KBM-7 (cell line): ENCODE data around the gene ZCCHC14.
"Not testable (repeated sequence)": the region's sequence is repeated elsewhere in the genome, so short reads cannot be mapped to it uniquely, and the experiment has no call there.

Experiments
- DNase-seq: peaks from one replicate; pipeline ENCODE4 v3.0.0-alpha.2; 2015
- in situ Hi-C: fragments of 300-500 bp; cut with MboI; formaldehyde crosslinking; loops from 2 replicates; pipeline ENCODE4 v1.14.3; 2020; ENCODE audit warnings: low sequenced_read_pairs, low pct_unique_long_range_greater_than_20kb, mixed read lengths

Gene ZCCHC14

DNA sequence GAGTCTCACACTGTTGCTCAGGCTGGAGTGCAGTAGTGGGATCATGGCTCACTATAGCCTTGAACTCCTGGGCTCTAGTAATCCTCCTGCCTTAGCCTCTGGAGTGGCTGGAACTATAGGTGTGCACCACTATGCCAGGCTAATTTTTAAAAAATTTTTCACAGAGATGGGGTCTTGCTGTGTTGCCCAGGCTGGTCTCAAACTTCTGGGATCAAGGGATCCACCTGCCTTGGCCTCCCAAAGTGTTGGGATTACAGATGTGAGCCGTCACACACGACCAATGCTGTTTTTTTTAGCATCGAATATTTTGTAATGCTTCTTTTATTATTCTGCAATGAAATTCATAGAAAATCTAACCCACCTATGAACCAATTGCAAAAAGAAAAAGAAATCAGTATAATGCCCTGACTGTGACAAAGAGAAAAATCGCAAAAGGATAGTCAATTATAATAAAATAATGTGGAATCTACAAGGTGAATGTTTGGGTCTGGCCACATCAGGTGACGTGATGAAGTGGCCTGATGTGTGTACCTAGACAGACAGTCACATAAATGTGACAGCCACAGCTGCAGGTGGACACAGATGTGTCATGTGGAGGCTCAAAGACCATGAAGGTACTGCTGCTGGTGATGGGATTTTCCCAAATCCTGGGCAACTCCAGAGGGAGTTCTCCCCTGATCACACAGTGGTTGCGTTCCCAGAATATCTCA, 33.6 kb upstream of the ZCCHC14 start:
- in situ Hi-C loops, result no loop called here
- no peak for DNase-seq

GRCh38 chr16:87525352-87525751, 32.5 kb upstream of the ZCCHC14 start:
- in situ Hi-C loops, result no loop called here
- no peak for DNase-seq

DNA sequence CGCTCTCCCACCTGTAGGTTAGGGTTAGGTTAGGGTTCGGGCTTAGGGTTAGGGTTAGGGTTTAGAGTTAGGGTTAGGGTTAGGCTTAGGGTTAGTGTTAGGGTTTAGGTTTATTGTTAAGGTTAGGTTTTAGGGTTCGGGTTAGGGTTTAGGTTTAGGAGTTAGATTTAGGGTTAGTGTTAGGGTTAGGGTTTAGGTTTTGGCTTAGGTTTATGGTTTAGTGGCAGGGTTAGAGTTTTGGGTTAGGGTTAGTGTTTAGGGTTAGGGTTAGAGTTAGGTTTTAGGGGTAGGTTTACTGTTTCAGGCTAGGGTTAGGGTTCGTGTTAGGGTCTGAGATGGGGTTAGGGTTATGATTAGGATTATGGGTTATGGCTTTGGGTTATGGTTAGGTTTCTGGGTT, 31.6 kb upstream of the ZCCHC14 start:
- DNase-seq, result no peak
- in situ Hi-C loops, result no loop called here

DNA sequence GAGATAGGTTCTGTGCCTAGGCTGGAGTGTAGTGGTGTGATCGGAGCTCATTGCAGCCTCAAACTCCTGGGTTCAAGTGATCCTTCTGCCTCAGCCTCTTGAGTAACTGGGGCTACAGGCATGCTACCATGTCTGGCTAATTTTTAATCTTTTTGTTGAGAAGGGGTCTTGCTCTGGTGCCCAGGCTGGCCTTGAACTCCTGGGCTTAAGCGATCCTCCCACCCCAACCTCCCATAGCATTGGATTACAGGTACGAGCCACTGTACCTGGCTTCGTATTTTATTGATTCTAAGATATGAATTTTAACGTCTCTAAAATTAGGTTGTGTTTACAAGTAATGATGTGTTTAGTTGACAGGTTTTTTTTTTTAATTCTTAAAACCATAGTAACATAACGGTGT, 30.8 kb upstream of the ZCCHC14 start:
- in situ Hi-C loops, DNase-seq: not testable (repeated sequence)

DNA sequence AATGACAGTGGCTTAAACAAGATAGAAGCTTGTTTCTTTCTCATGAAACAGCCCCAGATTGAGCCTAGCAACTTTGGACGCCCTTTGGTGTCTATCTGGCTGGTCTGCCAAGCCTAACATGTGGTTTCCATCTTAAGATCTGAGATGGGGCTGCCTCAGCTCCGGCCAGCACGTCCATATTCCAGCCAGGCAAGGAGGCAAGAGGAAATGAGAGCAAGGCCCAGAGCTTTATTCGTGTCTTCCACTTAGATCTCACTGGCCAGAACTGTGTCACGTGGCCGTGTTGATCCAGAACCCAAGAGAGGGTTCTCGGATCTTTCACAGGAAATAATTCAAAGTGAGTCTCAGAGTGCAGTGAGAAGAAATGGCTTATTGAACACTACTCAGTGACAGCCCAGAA, 28.9 kb upstream of the ZCCHC14 start:
- DNase-seq, in situ Hi-C loops: not testable (repeated sequence)

GRCh38 chr16:87519170-87519569, 26.3 kb upstream of the ZCCHC14 start:
- DNase-seq, in situ Hi-C loops: not testable (repeated sequence)

GRCh38 chr16:87518430-87519051, 25.7 kb upstream of the ZCCHC14 start:
- in situ Hi-C loops, DNase-seq: not testable (repeated sequence)

- in situ Hi-C loops, result not testable (repeated sequence)
These were observed 25.0 kb upstream of the ZCCHC14 start for GRCh38 chr16:87517610-87518429.

DNA sequence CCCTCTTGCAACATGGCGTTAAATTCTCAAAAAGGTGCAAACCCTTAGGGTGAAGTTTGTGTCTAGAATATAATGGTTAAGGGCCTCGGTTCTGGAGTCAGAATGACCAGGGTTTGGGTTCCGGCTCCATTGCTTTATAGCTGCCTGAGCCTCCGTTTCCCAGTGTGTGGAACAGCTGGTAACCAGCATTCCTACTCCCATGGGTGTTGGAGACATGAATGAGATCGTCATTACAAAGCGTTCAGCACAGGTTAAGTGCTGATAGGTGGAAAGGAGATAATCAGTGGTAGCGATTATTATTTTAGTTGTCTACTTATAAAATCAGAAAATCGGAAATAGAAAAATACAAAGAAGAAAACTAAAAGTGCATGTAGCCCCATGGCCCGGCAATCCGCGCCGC, 23.5 kb upstream of the ZCCHC14 start:
- no peak for DNase-seq
- in situ Hi-C loops, result no loop called here

More at GRCh38 chr16:87517610-87518429, 25.0 kb upstream of the ZCCHC14 start:
- DNase-seq, result not testable (repeated sequence)

DNA sequence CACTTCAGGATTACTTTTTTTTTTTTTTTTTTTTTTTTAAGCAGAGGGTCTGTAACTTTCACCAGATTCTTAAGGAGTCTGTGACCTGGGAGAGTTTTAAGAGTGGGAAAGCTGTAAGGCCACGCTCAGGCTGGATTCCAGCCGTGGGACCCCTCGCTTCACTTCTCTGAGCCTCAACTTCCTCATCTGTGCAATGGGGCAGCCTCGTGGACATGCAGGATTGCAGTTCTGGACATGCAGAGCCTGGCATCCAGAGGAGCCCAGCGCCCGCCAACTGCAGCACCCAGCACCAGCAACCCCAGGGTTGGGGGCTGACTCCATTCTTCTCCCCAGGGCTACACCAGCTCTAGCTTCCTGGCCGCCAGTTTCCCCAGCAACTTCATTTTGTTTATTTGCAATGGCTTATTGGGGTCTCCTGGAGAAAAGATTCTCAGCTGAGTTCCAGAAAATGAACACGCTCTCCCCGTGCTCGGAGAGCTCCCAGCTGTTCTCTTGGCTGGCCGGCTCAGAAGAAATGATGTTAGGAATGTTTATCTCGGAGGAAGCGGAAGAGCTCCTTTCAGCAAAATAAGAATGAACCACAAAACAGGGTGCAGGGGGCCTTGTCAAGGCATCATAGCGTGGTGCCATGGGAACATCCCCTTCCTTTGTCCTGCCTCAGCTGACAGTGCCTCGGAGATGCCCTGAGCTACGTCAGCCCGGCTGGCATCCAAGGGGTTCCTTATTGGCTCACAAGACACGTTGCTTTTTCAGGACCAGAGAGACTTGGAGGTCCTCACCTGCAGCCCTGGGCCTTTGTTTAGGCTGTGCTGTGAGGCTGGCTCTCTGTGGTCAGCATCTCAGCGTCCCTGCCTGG, 22.9 kb upstream of the ZCCHC14 start:
- in situ Hi-C loops, result no loop called here
- DNase-seq, result no peak

GRCh38 chr16:87509778-87510177, 17.0 kb upstream of the ZCCHC14 start:
- DNase-seq, result not testable (repeated sequence)

DNA sequence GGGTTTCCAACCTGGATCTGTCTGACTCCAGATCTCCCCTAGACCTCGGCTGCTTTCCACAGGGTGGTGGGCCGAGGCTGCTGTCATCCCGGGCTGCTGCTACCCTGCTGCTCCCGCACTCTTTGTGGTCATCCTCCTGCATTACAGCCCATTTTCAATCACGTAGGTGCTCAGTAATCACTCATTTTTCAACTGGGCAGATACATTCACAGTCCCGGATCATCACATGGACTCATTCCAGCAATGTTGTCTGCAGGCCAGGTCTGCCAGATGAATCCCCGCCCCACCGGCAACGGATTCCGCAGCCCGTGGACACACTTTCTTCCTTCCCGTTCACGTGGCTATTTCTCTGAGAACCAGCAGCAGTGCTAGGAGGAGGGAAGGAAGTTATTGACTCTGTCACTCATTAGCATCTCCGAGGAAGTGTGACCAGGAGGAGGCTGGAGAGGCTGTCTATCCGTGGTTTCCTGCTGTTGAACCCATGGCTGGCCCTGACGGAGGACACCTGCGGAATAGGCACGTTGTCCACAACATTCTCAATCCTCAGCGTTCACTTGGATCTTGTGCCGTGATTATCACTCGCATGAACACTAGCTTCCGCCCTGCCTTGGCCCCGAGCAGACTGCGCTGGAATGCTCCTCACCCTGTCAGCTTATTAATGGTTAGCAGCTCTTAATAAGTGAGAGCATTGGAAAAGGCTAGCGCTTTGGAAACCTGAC, 14.7 kb upstream of the ZCCHC14 start:
- in situ Hi-C loops, result no loop called here
- DNase-seq, result peak; percentile 61

More at GRCh38 chr16:87509778-87510177, 17.0 kb upstream of the ZCCHC14 start:
- in situ Hi-C loops, result not testable (repeated sequence)

DNA sequence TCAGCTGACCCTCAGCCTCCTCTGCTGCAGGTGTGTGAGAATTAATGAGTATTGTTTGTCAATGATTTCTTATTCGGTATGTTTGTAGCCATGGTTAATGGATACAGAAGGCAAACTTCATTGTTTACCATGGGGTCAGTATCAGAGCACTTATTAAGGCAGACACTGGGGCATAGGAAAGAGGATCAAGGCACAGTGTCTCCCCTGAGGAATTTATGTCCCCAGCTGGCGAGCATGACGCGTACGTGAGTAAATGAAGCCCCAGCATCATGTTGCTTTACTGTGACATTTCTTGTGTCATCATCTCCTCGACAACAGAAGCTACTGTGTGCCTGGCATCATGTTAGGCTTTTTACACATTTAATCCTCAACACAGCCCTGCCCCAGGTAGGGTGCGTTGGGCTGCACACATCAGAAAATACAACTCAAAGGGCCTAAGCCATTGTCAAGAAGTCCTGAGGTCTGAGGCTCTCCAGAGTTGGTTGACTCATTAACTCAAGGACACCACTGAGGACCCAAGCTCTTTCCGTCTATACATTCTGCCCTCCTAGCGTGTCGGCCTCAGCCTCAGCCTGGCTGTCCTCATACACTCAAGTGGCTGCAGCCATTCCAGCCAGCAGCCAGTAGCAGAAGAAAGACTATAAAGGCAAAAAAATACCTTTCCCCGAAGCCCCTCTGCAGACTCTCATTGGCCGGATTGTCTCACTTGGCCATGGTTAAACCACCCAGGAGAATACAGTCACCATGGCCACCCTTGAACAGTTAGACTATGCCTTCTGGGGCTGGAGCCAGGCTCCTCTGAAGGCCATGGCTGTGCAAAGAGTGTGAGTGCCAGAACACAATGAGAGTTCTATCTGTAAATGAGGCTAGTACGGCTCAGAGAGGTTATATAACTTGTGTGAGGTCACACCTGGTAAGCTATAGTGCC, 13.9 kb upstream of the ZCCHC14 start:
- DNase-seq, result no peak
- in situ Hi-C loops, result no loop called here

- in situ Hi-C loops, result no loop called here
These were observed 13.0 kb upstream of the ZCCHC14 start for GRCh38 chr16:87505834-87506233.

GRCh38 chr16:87503232-87503937, 10.6 kb upstream of the ZCCHC14 start:
- DNase-seq, in situ Hi-C loops: not testable (repeated sequence)

More at GRCh38 chr16:87505834-87506233, 13.0 kb upstream of the ZCCHC14 start:
- DNase-seq, result no peak

DNA sequence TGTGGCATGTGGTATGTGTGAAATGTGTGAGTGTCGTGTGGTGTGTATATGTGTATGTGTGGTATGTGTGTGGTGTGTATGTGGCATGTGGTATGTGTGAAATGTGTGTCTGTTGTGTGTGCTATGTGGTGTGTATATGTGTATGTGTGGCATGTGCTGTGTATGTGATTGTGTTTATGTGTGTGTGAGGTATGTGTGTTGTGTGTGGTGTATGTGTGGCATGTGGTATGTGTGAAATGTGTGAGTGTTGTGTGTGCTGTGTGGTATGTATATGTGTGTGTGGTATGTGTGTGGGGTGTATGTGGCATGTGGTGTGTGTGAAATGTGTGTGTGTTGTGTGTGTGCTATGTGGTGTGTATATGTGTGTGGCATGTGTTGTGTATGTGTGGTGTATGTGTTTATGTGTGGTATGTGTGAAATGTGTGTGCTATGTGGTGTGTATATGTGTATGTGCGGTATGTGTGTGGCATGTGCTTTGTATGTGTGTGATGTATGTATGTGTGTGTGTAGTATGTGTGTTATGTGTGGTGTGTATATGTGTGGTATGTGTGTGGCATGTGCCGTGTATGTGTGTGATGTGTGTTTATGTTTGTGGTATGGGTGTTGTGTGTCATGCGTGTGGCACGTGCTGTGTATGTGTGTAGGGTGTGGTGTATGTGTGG, 9.6 kb upstream of the ZCCHC14 start:
- DNase-seq, result no peak
- in situ Hi-C loops, result no loop called here
